Fibroblast of skin of scalp (primary cell): ENCODE measurements around the gene DUSP23. TPM values are rescaled to one million over a fixed set of nuclear protein-coding genes. Genes with fewer than 3 reads are reported as not detected.

ENCODE experiments used
- DNase-seq: peaks from one replicate; pipeline ENCODE4 v3.0.0-alpha.2; 2013
- polyA plus RNA-seq, 2 experiments: library from polyadenylated mRNA; unstranded; fragments of 120-200 nt; gene quantifications; one replicate each; pipeline ENCODE4 v1.2.1, GENCODE V29; 2013; ENCODE audit not compliant: insufficient read length in 2 of 2

Gene DUSP23
- polyA plus RNA-seq (2013, experiment 1 of 2; ENCODE audit: insufficient read length), result 21.3 TPM
- 20.1 TPM for polyA plus RNA-seq (2013, experiment 2 of 2; ENCODE audit: insufficient read length)

GRCh38 chr1:159780583-159781582 lies at the start of gene DUSP23:
TSS of gene DUSP23 (plus strand) at chr1:159780962. CDS start at chr1:159781101, 139 bp downstream.
- peak; percentile 98 for DNase-seq

GRCh38 chr1:159737238-159737916 lies 43.4 kb upstream of the DUSP23 start:
- DNase-seq, result no peak

DNA sequence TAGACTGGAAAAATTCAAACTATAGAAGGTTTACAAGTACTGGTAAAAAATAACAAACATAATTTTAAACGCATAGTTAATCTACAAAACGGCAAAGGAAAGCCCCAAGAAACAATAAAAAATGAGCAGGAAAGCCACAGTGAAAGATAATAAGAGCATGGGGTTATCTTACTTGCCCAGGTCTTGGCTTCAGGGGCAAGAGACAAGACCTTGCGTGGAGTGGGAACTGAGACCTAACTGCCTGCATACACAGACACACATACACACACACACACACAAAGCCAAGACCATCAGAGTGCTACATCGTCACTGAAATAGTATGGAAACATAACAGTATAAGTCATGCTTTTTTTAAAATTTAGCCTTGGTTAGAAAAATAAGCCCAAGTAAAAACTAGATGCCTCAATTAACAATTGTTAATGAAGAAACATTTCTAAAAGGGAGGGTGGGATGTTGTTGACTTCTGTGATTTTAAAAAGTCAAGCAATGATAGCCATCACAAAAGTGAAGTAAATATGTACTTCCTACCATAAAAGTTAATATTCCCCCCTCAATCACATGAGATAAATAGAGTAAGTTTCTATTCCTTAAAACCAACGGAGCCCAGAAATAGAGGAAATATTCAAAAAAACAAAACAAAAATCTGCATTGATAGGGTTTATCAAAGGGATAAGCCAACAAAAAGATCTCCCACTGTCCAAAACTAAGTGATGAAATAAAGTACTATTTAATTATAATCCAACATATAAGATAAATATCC lies 36.9 kb upstream of the DUSP23 start:
- DNase-seq, result no peak

GRCh38 chr1:159746666-159747065 lies 34.1 kb upstream of the DUSP23 start:
- DNase-seq, result no peak

DNA sequence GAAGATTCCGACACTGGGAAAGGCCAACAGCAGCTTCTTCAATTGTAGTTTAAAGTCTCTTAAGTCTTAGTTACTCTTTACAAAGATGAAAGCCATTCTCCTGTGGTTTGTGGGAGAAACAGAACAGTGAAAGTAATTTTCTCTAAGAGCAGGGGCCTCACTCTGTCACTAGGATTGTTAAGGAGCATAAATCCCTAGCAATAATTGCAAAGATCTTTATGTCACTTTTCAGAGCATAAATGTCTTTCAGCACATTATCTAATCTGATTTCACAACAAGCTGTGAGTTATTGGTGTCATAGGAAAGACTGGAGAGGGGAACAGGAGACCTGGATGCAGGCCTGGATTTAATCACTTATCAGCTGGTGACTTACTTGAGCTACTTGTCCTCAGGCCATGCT lies 32.4 kb upstream of the DUSP23 start:
- no peak for DNase-seq

GRCh38 chr1:159749630-159750029 lies 31.1 kb upstream of the DUSP23 start:
- DNase-seq, result no peak

DNA sequence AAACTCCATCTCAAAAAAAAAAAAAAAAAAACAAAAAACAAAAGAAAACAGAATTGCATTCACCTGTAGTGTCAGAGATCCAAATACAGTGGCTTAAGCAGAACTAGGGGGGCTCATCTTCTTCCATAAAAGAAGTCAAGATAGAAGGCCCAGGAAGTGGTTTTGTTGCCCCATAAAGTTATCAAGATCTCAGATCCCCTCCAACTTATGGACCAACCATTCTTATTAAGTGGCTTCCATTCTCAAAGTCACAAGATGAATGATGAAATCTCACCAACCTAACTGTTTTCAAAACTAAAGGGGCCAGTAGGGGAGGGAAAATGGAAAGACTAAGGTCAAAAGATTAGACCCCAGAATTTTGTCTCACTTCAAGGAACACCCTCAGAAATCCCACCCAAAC lies 30.1 kb upstream of the DUSP23 start:
- no peak for DNase-seq

DNA sequence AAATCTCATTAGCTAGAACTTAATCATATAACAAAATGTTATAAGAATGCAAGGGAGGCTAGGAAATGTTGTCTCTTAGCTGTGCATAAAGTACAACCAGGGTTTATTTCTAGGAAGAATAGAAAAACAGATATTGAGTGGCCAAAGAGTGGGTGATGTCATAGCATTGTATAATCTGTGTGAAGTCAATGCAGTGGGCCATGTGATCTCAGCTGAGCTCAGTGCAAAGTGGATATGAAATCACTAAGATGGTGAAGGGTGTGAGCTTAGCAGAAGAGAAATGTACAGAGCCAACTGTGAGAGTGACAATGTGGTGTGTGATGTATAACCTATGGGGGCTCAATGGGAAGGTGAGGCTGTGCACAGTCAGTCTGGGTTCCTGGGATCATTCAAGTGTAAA lies 29.7 kb upstream of the DUSP23 start:
- DNase-seq, result no peak

DNA sequence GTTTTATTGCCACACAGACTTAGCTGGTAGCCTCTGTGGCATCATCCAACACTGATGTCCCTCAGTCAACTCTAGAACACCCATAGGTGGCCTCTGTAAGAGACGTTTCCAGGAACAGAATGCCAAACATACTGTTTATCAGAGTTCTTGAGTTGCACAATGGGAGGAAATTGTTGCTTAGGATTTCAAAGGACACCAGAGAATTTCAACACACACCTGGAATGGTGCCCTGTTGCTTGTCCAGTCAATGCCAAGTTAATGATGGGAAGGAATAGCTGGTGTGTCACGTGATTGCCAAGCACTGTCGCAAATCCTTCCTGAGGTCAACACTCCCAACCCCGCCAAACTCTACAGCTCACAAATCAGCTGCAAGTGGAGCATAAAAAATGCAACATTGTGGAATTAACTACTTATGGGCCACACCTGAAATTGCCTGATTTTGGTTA lies 28.6 kb upstream of the DUSP23 start:
- no peak for DNase-seq

- DNase-seq, result no peak
These were observed 27.4 kb upstream of the DUSP23 start for GRCh38 chr1:159753386-159753785.

DNA sequence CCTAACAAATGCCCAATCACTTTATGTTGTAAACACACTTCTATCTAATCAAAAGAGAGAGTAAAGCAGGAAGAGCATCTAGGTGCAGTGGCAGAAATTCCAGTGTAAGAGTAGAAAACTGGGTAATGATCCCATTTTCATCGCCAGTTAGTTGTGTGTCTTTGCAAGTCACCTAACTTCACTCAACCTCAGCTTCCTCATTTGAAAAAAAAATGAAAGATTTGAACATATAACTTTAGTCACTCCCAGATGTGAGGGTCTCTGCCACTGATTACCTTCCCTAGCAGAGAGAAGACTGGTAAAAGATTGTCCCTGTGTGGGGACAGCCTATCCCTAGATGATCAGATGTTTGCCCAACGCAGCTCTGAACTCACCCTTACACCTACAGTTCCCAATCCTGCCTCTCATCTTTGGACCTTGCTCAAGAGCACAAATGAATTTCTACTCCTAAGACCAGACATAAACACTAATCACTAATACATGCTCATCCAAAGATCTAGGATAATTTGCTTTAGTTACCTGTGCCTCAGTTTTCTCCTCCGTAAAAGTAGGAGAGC lies 25.2 kb upstream of the DUSP23 start:
- DNase-seq, result no peak

GRCh38 chr1:159756397-159756796 lies 24.4 kb upstream of the DUSP23 start:
- DNase-seq, result no peak

- no peak for DNase-seq
These were observed 17.1 kb upstream of the DUSP23 start for GRCh38 chr1:159763686-159764085.

- no peak for DNase-seq
These were observed 15.0 kb upstream of the DUSP23 start for GRCh38 chr1:159765806-159766205.

DNA sequence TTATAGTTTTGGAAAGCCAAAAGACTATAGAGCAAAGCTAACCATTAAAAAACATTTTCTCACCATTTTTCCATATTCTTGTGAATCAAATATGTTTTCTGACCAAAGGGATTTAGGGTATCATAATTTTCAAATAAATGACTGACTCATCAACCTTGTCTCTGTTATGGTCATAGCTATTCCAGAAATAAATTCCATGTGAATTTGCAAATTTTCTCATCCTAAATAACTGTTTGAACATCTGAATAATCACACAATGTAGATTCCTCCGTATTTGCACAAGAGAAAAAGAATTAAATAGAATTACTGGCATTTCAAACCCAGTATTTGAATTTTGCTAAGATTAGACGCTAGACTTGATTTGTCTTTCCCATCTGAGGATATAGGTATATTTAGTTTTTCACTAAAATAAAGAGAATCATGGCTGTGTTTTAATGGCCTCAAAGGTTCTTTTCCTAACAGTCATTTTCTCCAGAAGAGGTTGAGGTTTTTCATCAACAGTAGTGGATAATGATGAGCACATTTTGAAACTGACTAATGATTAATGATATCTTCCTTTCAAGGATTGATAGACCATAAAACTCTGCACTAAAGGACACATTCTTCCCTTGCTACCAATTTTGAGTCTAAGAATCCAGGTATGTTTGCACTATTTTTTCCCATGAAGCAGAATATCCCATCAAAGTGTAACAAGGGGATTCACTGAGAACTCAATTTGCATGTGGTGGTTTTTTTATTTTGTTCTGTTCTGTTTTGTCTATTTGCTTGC lies 9.5 kb upstream of the DUSP23 start:
- DNase-seq, result no peak

GRCh38 chr1:159774465-159774864 lies 6.3 kb upstream of the DUSP23 start:
- no peak for DNase-seq

GRCh38 chr1:159775716-159776115 lies 5.0 kb upstream of the DUSP23 start:
- DNase-seq, result no peak

DNA sequence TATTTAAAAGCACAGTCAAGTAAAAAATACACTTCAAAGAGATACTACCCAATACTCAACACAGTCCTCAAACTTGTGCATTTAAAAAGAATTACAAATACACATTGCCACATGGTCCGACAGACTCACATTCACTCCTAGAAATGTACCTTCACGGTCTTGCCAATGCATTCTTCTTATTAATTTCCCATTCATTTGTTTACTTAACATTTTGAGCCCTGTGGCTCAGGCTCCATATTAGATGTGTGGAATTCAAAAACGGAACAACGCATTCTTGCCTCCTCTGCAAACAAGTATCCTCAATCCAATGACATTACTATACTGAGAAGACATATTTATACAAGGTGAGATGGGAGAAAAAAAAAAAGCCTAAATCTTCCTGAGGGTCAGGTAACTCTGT lies 2.5 kb upstream of the DUSP23 start:
- no peak for DNase-seq

DNA sequence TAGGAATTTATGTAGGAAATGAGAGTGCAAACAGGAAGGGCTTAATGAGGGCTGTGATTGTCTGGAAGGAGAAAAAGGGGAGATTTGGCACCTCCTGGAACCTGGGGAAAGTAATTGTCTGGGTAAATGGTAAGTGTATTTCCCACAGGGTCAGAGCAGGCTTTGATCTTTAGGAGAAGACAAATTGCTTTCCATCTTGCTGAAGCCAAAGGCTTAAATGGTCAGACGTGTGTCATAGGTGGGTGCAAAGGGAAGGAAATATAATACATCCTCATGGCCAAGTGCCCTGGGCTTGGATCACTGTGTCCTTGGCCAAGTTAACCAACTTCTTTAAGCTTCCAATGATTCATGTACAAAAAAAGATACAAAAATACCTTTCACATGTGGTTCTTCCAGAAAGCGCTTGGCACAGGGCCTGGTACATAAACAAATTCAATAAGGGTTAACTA lies 1.3 kb upstream of the DUSP23 start:
- peak; percentile 22 for DNase-seq

DNA sequence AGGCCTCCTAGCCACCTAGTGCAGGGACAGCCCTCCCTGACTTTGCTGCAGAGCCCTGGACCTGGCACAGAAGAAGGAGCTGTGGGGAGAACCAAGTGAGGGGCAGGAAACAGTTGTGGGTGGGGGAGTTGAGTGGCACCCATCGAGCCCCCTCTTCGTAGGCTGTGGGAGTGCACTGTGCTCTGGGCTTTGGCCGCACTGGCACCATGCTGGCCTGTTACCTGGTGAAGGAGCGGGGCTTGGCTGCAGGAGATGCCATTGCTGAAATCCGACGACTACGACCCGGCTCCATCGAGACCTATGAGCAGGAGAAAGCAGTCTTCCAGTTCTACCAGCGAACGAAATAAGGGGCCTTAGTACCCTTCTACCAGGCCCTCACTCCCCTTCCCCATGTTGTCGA lies 1.2 kb downstream of the DUSP23 start:
- DNase-seq, result no peak

- DNase-seq, result peak; percentile 67
These were observed 3.0 kb downstream of the DUSP23 start for GRCh38 chr1:159783724-159784123.

- DNase-seq, result no peak
These were observed 5.7 kb downstream of the DUSP23 start for GRCh38 chr1:159786465-159786864.
